ENCODE results near the gene CA11.

CA11 gene

GRCh38 chr19:48615231-48616040 lies 30.6 kb downstream of the CA11 start:
- no peak for DNase-seq (ENCODE audit: low read depth in 1 of 2, low spot score in 1 of 2)
- no peaks in the 10 kb centered on the region for H3K27me3 ChIP-seq (ENCODE audit: insufficient read depth, poor library complexity, severe bottlenecking)
- H3K4me3 ChIP-seq (replicated peaks; ENCODE audit: insufficient read depth, low read length), result no peak overlapping the region
- no peak for TF ChIP-seq GABPA (IDR thresholded peaks at IDR 0.05; ENCODE audit: low read depth)
- no peak for TF ChIP-seq POLR2AphosphoS5 (IDR thresholded peaks at IDR 0.05; ENCODE audit: low read depth)
- TF ChIP-seq CTCF (IDR thresholded peaks at IDR 0.05; ENCODE audit: insufficient read depth, low read length), result no peak
- no peak for TF ChIP-seq REST (IDR thresholded peaks at IDR 0.05; ENCODE audit: insufficient replicate concordance, low read depth)
- TF ChIP-seq SPI1 (IDR thresholded peaks at IDR 0.05; ENCODE audit: borderline replicate concordance, low read depth), result no peak
- H3K27ac ChIP-seq (replicated peaks), result no peak overlapping the region

- Histone ChIP-seq H3K27ac (replicated peaks) (no peak within 1 kb of the TSS), H3K27me3 (ENCODE audit: insufficient read depth, poor library complexity, severe bottlenecking) (no peaks in the 10 kb centered on the region), H3K4me3 (replicated peaks; ENCODE audit: insufficient read depth, low read length) (no peak within 1 kb of the TSS)
- no peak for TF ChIP-seq CTCF (IDR thresholded peaks at IDR 0.05; ENCODE audit: insufficient read depth, low read length)
- no peak for TF ChIP-seq GABPA (IDR thresholded peaks at IDR 0.05; ENCODE audit: low read depth)
- peak; percentile 89 for TF ChIP-seq POLR2AphosphoS5 (IDR thresholded peaks at IDR 0.05; ENCODE audit: low read depth)
- no peak for TF ChIP-seq SPI1 (IDR thresholded peaks at IDR 0.05; ENCODE audit: borderline replicate concordance, low read depth)
- no peak for TF ChIP-seq REST (IDR thresholded peaks at IDR 0.05; ENCODE audit: insufficient replicate concordance, low read depth)
- DNase-seq (ENCODE audit: low read depth in 1 of 2, low spot score in 1 of 2), result no peak
These were observed 31.4 kb downstream of the CA11 start, which contains the start of gene FAM83E for GRCh38 chr19:48614436-48615230. TSS of gene FAM83E (minus strand) at chr19:48615076. CDS start at chr19:48613372, 1,704 bp downstream.

- TF ChIP-seq GABPA (IDR thresholded peaks at IDR 0.05; ENCODE audit: low read depth), result no peak
- no peak for TF ChIP-seq CTCF (IDR thresholded peaks at IDR 0.05; ENCODE audit: insufficient read depth, low read length)
- TF ChIP-seq SPI1 (IDR thresholded peaks at IDR 0.05; ENCODE audit: borderline replicate concordance, low read depth), result no peak
- no peak; the same call in 1 of the 2 replicates for TF ChIP-seq POLR2AphosphoS5 (IDR thresholded peaks at IDR 0.05; ENCODE audit: low read depth)
- TF ChIP-seq REST (IDR thresholded peaks at IDR 0.05; ENCODE audit: insufficient replicate concordance, low read depth), result no peak
- Histone ChIP-seq H3K27ac (replicated peaks) (no peak overlapping the region), H3K4me3 (replicated peaks; ENCODE audit: insufficient read depth, low read length) (no peak overlapping the region), H3K27me3 (ENCODE audit: insufficient read depth, poor library complexity, severe bottlenecking) (no peaks in the 10 kb centered on the region)
- no peak for DNase-seq (ENCODE audit: low read depth in 1 of 2, low spot score in 1 of 2)
These were observed 32.0 kb downstream of the CA11 start for GRCh38 chr19:48613852-48614435.
